ENCODE measurements around the gene MIP.
"Not testable (repeated sequence)": the region's sequence is repeated elsewhere in the genome, so short reads cannot be mapped to it uniquely, and the experiment has no call there.

Gene MIP

DNA sequence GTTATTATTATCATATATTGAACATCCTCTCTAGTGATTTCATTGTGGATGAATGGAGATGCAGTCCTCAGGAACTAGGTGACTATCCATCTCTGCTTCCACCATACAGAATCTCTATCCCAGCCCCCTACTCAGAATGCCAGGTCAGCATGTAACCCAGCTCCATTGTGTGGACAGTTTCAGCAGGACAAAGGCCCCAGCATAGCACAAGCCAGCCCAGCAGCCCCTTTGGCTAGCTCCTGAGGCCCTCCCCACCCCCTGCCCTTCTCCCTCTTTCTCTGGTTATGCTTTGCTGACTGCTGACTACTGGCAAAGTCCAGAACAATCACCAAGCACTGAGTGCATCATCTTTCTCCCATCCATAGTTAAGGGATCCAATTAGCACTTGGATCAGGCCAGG lies 8.1 kb upstream of the MIP start:
- no peak for DNase-seq

GRCh38 chr12:56461235-56462159 lies 7.0 kb upstream of the MIP start:
- DNase-seq: no peak

DNA sequence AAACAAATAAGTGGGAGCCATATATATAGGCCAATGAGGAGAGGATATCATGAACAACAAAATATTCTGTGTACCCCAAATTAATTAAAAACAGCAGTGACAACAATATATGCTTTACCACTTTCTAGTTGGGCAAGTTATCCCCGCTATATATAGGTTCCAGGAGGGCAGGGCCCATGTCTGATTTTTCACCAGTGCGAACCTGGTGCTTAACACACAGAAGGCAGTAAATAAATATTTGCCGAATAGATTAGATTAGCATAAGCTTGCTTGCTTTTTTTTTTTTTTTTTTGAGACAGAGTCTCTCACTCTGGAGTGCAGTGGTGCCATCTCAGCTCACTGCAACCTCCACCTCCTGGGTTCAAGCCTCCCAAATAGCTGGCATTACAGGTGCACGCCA lies 3.4 kb upstream of the MIP start:
- no peak for DNase-seq

DNA sequence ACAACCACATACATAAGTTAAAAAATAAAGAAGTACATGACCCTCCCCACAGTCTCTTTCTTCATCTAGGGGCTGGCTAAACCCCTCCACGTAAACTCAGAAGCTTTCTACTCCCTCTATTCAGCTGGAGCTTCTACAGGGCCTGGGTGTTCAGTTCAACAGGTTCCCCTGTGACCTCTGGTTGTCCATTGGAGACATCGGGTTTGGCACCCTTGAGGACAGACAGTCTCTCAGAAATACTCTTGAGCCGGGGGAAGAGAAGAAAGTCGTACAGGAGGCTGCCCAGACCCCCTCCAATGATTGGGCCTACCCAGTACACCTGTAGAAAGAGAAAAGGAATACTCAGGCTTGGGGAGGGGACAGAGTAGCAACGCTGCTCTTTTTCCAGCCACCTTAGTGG lies 3.3 kb downstream of the MIP start:
- no peak for DNase-seq

DNA sequence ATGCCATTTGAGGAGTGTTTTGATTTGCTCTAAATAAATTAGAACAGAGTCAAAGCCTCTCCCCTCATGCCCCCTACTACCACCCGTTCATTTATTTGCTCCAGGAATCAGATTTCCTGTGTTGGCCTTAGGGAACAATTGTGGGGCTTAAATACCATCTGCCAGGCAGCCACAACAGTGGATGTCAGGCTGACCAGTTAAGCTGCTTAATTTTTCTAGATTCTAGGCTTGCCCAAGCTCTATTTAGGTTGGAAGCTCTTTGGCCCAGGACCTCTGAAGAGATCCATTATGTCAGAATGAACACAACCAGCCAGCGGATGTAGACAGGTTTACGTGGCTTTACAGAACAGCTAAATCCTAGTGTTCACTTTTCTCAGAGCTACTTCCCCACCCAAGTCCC lies 4.2 kb downstream of the MIP start:
- DNase-seq: no peak

DNA sequence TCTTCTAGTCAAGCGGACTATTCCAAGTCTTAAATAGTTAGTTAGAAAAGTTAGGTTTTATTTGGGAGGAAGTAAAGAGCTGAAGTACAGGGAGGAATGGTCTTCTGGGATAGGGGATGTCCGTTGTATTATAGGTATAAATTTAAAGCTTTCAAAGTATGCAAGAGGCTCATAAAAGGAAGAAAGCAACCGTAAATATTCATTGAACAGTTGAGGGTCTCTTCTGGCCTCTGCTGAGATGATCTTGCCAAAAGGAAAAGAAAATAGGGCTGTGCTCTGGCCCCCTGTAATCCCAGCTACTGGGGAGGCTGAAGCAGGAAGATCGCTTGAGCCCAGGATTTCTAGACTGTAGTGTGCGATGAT lies 4.9 kb downstream of the MIP start:
- no peak for DNase-seq

- DNase-seq: peak; percentile 89
Measured at GRCh38 chr12:56448860-56449621, 5.4 kb downstream of the MIP start, which contains the start of gene TIMELESS. Gene TIMELESS (minus strand): TSS chr12:56449426. CDS start chr12:56434170, 15,256 bp downstream.

DNA sequence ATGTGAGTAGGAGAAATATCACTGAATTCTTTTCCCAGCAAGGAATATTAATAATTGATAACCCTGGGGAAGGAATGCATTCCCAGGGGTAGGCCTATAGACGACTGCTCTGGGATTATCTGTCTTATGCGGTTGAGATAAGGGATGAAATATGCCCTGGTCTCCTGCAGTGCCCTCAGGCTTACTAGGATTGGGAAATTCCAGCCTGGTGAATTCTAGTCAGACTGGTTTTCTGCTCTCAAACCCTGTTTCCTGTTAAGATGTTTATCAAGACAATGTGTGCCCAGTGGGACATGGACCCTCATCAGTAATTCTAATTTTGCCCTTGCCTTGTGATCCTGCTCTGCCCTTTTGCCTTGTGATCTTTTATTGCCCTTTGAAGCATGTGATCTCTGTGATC lies 11.2 kb downstream of the MIP start:
- DNase-seq: not testable (repeated sequence)

DNA sequence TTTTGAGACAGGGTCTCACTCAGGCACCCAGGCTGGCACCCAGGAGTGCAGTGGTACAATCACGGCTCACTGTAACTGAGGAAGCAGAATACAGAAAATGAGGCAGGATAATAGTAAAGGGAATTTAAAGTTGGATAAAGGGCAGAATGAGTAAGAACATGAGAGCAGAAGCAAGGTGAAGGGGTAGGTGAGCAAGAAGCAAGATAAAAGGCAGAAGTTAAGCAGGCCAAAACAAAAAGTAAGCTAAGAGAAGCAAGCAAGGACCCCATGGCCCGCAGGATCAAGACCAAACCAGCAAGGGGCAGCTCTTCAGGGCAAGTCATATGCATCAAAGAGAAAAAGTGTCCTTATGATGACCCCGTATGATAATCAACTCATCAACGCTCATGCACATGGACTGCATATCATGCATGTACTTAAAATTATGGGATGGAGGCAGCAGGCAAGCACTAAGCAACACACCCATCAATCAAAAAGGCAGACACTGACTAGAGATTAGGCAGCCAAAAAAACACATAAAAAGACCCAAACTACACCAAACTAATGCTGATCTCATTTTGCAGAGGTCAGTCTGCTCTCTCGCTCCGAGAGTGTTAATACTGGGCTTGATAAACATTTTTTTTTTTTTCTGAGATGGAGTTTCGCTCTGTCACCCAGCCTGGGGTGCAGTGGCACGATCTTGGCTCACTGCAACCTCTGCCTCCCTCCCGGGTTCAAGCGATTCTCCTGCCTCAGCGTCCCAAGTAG lies 16.9 kb downstream of the MIP start:
- no peak for DNase-seq

DNA sequence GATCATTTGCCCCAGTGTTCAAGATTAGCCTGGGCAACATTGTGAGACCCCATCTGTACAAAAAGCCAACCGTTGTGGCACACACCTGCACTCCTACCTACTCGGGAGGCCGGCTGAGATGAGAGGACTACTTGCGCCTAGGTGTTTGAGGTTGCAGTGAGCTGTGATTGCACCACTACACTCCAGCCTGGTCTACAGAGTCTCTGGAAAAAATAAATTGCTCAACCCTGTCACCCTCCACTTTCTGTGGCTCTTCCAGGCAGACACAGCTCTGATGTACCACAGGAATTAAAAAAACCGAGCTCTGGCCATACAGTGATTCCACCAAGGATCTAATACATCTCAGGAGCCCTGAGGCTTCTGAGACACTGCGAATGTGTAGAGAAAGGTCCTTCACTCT lies 19.6 kb downstream of the MIP start:
- DNase-seq: no peak

GRCh38 chr12:56431850-56432249 lies 22.6 kb downstream of the MIP start:
- no peak for DNase-seq

DNA sequence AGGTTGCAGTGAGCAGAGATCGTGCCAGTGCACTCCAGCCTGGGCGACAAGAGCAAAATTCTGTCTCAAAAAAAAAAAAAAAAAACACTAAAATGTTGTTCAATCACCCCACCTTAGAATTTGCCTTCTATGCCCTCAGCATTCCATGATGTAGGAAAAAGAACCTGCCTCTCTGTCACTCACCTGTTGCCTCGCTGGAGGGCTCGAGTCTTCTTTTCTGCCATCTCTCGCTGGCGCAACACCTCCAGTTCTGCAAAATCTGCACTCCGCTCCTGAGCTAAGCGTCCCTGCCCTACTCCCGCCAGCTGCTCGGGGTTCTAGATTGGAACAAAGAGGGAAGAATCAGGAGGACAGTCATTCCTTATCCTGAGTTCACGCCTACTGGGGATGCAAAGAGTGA lies 23.2 kb downstream of the MIP start:
- DNase-seq: no peak

DNA sequence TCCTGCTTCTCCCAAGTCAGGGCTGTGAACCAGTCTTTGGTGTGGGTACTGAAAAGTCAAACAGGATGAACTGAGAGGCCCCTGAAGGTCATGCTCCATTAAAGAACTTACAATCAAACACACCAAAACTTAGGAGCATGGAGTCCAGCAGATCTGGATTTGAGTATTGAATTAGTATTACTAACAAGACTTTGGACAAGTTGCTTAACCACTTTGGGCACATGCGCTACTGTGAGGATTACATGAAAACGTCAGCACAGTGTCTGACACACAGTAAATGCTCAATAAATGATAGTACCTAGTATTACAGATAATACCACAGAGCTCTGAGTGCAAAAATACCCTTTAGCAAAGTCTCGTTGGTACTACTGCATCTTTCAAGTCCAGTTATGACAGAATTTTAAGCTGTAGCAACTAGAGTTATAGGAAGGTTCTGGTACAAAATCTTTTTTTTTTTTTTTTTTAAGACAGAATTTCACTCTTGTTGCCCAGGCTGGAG lies 28.5 kb downstream of the MIP start:
- no peak for DNase-seq

- DNase-seq: no peak
Measured at GRCh38 chr12:56425193-56425592, 29.3 kb downstream of the MIP start.

DNA sequence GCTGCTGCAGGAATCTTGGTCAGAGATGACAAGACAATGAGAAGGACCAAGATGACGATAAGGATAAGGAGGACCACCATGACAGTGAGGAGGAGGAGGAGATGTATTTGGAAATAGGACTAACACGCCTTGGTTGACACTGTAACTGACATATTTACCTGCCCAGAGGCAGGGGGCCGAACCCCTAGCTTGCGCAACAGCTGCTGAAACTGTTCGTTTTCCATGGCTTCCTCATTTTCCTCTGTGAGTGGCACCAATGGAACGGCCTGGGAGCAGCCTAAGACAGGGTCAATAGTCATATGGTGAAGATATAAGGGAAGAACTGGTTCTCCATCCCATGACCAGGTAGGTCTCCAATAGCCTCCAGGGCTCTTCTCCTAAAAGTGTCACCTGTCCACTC lies 34.0 kb downstream of the MIP start:
- peak; percentile 6 for DNase-seq

- DNase-seq: no peak
Measured at GRCh38 chr12:56417739-56418138, 36.7 kb downstream of the MIP start.

GRCh38 chr12:56414401-56414800 lies 40.1 kb downstream of the MIP start:
- DNase-seq: no peak

GRCh38 chr12:56413392-56413791 lies 41.1 kb downstream of the MIP start:
- DNase-seq: no peak

DNA sequence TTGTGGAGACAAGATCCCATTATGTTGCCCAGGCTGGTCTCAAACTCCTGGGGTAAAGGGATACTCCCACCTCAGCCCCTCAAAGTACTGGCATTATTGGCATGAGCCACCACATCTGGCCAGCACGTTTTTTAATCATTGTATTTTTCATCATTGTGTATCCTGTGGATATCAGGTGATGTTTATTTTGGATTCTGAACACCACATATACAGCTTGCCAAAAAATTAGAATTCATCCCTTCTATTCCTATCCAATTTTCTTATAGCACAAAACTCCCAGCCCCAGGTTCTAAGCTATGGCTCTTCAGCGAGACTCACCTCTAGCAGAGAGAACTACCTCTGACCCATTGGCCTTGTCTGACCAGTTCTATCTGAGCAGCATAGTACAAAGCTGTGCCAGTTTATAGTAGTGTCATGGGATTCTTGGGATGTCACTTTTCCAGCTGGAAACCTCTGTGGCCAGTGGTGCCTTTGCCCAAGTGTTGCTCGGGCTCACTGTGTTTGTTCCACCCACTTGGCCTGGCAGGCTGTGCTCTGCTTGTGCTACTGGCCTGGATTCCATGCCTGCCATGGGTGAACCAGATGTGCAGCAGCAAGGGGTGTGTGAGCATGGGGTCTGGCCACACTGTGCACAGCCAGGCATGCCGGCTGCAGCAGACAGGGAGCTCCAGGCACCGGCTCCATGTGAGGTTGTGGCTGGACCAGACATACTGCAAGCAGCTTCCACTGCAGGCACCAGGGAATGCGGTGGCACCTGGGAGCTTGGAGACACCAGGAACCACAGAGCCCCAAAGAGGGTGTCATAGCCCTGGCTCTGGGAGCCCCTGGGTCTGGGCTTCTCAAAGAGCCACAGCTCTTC lies 42.4 kb downstream of the MIP start:
- DNase-seq: no peak

DNA sequence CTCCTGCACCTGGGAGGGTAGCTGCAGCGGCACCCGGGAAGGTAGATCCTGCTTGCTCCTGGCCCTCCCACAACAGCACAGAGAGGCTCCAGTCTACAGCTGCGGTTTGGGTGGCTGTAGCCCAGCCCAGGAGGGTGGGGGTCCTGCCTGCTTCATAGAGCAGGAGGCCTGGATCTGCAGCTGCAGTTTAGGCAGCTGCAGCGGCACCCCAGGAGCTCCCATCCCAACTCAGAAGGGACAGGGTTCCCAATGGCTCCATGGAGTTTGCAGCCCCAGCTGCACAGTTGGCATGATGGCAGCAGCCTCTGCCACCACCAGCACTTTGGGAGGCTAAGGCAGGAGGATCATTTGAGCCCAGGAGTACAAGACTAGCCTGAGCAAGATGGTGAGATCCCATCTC lies 43.7 kb downstream of the MIP start:
- no peak for DNase-seq

- DNase-seq: no peak
Measured at GRCh38 chr12:56408799-56409417, 45.5 kb downstream of the MIP start.

GRCh38 chr12:56404227-56404626 lies 50.2 kb downstream of the MIP start:
- not testable (repeated sequence) for DNase-seq
